Measurements from ENCODE around the gene NFKBIZ.

GRCh38 chr3:101870138-101870537 is 20.8 kb downstream of the NFKBIZ start:
- no peak for TF ChIP-seq ZKSCAN8 (CRISPR knock-in tag; IDR thresholded peaks at IDR 0.05)
- no peak for TF ChIP-seq SRSF9 (IDR thresholded peaks at IDR 0.05; ENCODE audit: borderline replicate concordance, low read depth, low read length)
- TF ChIP-seq, protein P1, sequence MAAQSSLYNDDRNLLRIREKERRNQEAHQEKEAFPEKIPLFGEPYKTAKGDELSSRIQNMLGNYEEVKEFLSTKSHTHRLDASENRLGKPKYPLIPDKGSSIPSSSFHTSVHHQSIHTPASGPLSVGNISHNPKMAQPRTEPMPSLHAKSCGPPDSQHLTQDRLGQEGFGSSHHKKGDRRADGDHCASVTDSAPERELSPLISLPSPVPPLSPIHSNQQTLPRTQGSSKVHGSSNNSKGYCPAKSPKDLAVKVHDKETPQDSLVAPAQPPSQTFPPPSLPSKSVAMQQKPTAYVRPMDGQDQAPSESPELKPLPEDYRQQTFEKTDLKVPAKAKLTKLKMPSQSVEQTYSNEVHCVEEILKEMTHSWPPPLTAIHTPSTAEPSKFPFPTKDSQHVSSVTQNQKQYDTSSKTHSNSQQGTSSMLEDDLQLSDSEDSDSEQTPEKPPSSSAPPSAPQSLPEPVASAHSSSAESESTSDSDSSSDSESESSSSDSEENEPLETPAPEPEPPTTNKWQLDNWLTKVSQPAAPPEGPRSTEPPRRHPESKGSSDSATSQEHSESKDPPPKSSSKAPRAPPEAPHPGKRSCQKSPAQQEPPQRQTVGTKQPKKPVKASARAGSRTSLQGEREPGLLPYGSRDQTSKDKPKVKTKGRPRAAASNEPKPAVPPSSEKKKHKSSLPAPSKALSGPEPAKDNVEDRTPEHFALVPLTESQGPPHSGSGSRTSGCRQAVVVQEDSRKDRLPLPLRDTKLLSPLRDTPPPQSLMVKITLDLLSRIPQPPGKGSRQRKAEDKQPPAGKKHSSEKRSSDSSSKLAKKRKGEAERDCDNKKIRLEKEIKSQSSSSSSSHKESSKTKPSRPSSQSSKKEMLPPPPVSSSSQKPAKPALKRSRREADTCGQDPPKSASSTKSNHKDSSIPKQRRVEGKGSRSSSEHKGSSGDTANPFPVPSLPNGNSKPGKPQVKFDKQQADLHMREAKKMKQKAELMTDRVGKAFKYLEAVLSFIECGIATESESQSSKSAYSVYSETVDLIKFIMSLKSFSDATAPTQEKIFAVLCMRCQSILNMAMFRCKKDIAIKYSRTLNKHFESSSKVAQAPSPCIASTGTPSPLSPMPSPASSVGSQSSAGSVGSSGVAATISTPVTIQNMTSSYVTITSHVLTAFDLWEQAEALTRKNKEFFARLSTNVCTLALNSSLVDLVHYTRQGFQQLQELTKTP (IDR thresholded peaks at IDR 0.05; ENCODE audit: low read depth in 1 of 2, partially characterized antibody in 2 of 2), result no peak
- TF ChIP-seq, protein P2, sequence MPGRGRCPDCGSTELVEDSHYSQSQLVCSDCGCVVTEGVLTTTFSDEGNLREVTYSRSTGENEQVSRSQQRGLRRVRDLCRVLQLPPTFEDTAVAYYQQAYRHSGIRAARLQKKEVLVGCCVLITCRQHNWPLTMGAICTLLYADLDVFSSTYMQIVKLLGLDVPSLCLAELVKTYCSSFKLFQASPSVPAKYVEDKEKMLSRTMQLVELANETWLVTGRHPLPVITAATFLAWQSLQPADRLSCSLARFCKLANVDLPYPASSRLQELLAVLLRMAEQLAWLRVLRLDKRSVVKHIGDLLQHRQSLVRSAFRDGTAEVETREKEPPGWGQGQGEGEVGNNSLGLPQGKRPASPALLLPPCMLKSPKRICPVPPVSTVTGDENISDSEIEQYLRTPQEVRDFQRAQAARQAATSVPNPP (IDR thresholded peaks at IDR 0.05; ENCODE audit: borderline replicate concordance, insufficient read depth, insufficient read length), result no peak
- TF ChIP-seq, protein P3, sequence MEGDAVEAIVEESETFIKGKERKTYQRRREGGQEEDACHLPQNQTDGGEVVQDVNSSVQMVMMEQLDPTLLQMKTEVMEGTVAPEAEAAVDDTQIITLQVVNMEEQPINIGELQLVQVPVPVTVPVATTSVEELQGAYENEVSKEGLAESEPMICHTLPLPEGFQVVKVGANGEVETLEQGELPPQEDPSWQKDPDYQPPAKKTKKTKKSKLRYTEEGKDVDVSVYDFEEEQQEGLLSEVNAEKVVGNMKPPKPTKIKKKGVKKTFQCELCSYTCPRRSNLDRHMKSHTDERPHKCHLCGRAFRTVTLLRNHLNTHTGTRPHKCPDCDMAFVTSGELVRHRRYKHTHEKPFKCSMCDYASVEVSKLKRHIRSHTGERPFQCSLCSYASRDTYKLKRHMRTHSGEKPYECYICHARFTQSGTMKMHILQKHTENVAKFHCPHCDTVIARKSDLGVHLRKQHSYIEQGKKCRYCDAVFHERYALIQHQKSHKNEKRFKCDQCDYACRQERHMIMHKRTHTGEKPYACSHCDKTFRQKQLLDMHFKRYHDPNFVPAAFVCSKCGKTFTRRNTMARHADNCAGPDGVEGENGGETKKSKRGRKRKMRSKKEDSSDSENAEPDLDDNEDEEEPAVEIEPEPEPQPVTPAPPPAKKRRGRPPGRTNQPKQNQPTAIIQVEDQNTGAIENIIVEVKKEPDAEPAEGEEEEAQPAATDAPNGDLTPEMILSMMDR (IDR thresholded peaks at IDR 0.05 in 2 of 3, conservative IDR thresholded peaks at IDR 0.05 in 1 of 3; ENCODE audit: insufficient read depth in 2 of 3, low read depth in 1 of 3, low read length in 3 of 3), result no peak
